ENCODE results near the gene CD79B.
"Not testable (repeated sequence)": the region's sequence is repeated elsewhere in the genome, so short reads cannot be mapped to it uniquely, and the experiment has no call there.

The CD79B gene

DNA sequence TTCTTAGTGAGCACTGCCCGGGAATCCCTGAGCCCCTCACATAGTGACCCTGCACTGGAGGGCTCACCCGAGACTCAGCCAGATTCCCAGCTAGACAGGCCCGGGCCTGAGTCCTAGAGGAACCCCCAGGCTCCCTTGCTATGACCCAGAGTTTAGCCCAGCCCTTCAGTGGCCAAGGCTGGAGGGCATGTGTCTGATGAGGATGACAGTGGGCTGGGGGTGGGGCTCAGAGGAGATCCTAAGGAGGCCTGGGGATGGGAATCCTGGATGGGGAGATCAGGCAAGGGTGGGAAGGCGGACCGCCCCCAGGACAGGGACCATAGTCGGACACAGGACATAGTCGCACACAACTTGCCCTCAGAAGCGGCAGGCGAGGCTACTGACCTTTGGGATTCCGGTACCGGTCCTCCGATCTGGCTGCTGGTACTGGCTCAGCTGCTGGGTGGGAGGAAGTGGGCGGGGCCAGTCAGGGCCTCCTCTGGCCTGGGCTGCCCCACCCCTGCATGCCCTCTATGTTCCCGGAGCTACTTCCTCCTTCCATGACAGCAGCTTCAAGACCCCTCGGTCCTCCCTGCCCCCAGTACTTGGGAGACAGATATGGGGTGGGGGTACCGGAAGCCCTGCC is 1.1 kb downstream of the CD79B start:
- DNase-seq = peak; percentile 64 to 65

DNA sequence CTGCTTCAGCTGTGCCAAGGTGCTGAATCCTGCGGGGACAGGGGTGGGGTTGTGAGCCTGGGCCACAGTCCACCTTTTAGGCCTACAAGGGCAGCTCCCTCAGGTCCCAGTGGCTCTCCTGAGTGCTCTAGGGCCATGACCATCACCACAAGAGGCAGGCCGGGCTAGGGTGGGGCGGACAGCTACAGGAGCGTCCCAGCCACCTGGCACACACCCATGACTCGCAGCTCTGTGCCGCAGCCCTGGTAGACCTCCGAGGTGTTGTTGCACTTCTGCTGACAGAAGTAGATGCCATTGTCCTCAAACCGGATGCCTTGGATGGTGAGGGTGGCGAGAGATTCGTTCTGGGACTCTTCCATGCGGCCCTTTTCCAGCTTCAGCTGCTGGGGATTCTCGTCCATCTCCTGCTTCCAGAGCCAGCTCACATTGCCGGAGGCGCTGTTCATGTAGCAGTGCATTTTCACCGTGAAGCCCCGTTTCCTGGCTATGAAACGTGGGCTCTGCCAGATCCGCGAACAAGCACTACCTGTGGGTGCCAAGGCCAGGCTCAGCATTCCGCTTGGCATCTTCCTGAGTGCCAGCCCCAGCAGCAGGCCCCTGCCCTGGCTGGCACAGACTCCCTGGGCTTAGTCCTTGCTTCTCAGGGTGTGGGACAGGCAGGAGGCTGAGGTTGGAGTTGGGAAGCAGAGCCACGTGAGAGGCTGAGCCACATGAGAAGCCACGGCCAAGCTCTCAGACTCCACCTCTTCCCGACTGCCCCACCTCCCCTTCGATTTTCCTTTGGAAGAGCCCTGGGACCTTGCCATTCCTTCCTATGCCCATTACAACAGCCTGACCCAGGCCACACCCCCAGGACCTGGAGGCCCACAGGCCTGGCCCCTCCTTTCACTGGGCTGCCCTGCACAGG is 2.0 kb downstream of the CD79B start:
- no peak for DNase-seq

DNA sequence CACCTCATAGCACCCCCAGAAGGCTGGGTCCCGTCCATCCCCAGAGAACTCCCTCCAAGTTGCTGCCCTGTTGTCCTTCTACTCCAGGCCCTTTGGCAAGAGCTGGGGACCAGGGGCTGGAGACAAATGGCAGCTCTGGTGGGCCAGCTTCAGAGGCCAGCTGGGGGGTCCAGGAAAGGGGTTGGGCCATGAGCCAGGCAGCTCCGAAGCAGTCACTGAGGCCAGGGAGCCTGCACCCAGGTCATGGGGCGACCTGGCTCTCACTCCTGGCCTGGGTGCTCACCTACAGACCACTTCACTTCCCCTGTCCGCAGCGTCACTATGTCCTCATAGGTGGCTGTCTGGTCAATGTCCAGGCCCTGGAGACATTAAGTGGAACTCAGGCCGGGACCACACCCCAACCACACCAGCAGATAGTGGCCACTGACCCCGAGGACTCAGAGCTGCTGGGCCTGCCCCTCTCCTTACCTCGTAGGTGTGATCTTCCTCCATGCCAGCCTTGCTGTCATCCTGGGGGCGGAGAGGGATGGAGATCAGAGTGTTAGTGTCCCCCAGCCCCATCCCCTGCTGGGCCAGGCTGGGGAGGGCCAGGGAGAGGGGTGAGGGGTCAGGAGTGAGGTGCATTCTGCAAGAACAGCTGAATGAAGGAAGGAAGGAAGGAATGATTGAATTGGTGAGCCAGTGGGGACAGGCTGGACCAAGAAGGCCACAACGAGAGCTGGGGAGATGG is 3.0 kb downstream of the CD79B start:
- no peak for DNase-seq

DNA sequence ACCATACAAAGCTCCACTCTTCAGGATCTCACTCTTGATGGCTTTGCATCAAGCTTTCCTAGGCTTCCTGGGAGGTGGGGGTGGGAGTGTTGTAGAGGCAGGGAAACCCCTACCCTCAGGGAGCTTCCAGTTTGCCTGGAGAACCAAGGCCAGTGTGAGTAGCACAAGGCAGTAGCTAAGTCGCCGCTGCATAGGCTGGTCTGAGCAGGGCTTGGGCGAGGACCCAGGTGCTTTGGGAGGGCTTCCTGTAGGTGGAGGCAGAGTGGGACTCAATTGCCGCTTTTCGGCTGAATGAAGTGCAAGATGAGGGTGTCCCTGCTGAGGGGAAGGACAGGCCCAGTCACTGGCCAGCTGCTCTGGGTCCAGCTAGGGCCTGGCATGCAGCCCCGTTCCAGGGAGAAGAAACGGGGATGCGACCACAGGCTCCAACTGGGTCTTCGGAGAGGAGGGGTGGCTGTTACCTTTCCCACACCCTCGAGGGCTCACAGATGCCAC is 3.9 kb downstream of the CD79B start:
- DNase-seq = no peak

DNA sequence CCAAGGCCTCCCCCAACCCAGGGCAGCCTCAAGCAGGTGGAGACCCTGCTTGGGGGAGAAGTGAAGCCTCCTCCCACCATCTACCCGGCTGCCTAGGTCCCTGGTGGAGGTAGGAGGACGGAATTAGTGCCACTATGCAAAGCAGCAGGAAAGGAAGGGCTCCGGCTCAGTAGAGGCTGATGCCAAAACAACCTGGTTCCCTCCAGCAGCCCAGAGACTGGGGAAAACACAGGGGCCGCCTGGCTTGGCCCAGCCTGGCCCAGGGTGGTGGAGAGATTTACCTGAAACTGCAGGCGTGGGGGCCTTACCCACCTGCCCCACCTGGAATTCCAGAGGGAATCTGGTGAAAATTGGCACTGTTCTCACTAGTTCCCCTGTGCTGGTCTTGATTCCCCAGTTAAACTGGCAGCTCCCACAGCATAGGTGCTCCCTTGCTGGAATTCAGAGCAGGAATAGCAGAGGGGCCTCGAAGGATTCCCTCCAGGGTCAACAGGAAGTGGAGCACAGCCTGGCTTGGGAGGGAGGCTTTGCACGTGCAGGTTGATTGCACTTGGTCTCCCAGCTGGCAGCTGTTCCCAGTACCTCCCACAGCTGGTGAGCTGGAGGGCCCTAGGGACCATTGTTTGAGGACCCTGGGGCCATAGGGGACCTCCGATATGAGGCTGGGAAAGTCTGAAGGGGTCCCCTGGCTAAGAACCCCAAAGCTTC is 4.5 kb downstream of the CD79B start:
- no peak for DNase-seq

DNA sequence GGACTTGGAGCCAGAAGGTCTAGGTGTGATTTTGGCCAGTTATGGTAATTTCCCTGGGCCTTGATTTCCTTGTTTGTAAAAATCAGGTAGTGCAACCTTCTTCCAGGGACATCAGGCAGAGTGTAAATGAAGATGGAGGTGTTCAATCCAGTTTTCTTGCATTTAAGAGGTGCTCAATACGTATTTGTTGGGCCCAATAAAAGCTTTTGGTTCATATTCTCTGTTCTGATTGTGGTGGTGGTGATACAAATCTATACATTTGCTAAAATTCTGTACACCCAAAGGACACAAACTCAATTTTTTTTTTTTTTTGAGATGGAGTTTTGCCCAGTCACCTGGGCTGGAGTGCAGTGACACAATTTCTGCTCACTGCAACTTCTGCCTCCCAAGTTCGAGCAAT is 6.0 kb downstream of the CD79B start:
- no peak for DNase-seq

DNA sequence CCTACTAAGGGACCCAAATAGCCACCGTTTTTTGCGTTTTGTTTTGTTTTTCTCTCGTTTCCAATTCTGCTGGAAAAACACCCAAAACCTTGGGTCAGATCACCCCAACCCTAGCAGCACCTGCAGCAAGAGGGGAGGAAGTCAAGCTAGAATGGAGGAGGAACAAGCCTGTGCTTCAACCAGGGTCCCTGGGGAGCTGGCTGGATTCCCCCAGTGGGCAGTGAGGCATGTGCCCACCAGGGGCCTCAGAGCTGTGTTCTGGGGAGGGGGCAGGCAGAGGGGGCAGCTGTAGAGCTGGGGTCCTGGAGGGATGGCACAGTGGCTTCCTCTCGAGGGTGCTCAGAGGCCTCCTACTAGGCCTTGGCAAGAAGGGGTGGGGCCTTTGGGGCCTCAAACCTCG is 6.5 kb downstream of the CD79B start:
- no peak for DNase-seq

DNA sequence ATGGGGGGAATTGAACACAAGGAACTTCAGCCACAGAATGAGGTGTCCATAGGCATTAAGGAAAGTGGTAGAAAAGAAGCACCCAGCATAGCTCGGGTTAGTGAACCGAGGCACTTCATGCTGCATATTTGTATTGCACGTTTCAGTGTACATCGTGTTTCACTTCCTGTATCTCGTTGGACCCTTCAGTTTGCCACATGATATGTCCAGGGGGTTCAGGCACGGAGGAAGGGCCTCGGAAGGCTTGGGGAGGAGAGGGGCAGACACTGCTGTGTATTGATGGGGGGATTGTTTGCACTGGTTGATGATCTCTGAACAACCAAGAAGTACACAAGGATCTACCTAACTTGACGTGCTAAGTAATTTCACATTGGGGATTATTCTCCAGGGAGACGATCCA is 9.7 kb downstream of the CD79B start:
- DNase-seq = not testable (repeated sequence)

DNA sequence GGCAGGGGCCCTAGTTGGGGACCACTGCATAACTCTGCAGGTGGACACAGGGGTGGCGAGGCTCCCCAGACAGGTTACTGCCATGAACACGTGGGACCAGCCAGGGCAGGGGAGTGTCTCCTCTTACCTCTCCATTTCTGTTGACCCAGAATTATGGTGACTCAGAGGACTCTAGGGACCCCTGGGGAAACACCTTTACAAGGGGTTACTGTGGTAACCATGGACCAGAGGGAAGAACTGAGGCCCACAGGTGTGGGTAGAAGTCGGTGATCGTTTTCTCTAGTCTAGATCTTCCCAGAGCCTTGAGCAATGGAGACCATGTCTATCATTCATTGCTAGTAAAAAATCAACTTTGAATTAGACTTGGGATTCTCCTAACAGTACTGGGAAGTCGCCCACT is 11.4 kb downstream of the CD79B start:
- DNase-seq = not testable (repeated sequence)

DNA sequence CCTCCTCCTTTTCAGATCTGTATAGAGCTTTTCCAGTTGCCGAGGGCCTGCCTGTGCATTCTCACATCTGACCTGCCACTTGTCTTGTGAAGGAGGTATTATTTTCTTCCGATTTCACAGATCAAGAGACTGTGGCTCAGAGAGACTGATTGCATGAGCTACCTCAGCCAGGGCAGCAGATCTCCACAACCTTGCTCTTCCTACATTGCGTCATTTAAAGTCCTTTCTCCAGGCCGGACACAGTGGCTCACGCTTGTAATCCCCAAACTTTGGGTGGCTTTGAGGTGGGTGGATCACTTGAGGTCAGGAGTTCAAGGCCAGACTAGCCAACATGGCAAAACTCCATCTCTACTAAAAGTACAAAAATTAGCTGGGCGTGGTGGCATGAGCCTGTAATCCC is 12.1 kb downstream of the CD79B start:
- not testable (repeated sequence) for DNase-seq

DNA sequence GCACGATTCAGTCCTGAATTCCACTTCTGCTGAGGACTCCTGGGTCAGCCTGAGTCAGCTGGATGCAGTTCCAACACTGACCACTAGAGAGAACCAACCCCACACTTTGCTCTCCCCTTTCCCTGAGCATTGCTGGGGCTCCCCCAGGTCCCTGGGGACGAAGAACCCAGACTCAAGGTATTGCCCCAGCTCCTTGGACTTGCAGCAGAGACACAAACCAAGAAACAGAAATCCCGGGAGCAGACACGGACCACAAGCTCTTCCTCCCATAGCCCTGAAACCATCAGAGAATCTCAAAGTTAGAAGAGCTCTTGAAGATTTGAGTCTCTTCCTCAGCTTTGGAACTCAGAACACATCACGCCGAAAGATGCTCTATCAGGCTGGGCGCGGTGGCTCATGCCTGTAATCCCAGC is 12.8 kb downstream of the CD79B start:
- DNase-seq = peak; percentile 60 to 75

DNA sequence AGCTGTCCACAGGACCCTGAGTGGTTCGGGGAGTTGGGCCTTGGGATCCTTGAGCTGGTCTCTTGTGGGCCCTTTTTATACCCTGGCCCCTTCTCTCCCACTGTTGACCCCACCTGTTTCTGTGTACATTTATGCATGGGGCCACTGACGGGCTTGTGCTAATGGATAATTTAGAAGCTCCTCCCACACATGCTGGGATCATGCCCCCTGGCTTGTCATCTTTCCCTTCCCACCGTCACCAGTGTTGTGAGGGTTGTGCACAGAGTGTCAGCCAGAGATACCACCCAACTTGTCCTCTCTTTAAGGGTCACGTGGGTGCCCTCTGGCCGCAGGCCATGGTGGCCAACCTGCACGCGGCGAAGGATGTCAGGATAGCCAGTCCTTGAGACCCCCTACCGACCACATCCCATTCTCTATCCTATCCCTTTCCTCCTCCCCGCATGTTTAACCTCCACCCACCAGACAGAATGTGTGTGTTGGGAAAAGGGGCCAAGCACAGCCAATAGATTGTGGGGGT is 13.3 kb downstream of the CD79B start, which contains the start of gene GH1:
TSS of gene GH1 (minus strand) at position 51 of the 517 bp plus-strand sequence. CDS start 63 bp downstream, outside the sequence.
- DNase-seq = not testable (repeated sequence)

DNA sequence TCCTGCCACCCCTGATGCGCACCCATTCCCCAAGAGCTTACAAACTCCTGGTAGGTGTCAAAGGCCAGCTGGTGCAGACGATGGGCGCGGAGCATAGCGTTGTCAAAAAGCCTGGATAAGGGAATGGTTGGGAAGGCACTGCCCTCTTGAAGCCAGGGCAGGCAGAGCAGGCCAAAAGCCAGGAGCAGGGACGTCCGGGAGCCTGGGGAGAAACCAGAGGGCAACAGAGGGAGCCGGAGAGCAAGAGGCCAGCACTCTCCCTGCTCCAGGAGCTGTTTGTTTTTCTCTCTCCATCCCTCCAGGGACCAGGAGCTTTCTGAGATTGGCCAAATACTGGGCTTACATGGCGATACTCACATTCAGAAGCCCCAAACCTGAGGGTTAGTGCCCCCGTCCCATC is 13.8 kb downstream of the CD79B start:
- no peak for DNase-seq

DNA sequence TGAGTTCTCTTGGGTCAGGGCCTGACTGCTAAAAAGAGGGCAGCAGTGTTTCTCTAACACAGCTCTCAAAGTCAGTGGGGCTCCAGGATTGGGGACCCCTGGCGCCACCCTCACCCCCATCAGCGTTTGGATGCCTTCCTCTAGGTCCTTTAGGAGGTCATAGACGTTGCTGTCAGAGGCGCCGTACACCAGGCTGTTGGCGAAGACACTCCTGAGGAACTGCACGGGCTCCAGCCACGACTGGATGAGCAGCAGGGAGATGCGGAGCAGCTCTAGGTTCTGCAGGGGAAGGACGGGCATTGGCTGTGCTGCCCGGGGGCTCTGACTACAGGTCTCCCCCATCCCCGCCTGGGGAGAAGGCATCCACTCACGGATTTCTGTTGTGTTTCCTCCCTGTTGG is 14.5 kb downstream of the CD79B start:
- no peak for DNase-seq

DNA sequence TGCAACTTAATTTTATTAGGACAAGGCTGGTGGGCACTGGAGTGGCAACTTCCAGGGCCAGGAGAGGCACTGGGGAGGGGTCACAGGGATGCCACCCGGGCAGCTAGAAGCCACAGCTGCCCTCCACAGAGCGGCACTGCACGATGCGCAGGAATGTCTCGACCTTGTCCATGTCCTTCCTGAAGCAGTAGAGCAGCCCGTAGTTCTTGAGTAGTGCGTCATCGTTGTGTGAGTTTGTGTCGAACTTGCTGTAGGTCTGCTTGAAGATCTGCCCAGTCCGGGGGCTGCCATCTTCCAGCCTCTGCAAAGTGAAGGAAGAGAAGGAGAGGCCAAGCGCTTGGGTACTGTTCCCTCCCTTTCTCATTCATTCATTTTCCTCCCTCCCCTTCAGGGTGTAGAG is 14.9 kb downstream of the CD79B start:
- not testable (repeated sequence) for DNase-seq

DNA sequence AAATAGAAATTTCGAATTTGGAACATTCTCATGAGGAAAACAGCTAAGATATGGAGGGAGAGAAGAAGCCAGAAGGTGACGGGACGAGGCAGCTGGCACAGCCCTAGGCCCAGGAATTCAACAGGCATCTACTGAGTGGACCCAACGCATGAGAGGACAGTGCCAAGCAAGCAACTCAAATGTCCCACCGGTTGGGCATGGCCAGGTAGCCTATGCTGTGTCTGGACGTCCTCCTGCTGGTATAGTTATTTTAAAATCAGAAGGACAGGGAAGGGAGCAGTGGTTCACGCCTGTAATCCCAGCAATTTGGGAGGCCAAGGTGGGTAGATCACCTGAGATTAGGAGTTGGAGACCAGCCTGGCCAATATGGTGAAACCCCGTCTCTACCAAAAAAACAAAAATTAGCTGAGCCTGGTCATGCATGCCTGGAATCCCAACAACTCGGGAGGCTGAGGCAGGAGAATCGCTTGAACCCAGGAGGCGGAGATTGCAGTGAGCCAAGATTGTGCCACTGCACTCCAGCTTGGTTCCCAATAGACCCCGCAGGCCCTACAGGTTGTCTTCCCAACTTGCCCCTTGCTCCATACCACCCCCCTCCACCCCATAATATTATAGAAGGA is 15.5 kb downstream of the CD79B start:
- DNase-seq = no peak

DNA sequence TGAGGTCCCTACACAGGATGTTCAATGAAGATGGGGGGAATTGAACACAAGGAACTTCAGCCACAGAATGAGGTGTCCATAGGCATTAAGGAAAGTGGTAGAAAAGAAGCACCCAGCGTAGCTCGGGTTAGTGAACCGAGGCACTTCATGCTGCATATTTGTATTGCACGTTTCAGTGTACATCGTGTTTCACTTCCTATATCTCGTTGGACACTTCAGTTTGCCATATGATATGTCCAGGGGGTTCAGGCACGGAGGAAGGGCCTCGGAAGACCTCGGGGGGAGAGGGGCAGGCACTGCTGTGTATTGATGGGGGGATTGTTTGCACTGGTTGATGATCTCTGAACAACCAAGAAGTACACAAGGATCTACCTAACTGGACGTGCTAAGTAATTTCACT is 16.4 kb downstream of the CD79B start:
- not testable (repeated sequence) for DNase-seq

DNA sequence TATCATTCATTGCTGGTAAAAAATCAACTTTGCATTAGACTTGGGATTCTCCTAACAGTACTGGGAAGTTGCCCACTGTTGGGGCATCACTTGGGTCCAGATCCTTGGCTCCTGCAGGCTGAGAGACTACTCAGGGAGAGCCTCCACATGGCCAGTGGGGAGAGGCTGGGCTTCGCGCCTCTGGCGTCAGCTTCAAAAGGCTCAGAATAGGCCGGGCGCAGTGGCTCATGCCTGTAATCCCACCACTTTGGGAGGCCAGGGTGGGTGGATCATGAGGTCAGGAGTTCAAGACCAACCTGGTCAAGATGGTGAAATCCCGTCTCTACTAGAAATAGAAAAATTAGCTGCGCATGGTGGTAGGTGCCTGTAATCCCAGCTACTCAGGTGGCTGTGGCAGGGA is 17.7 kb downstream of the CD79B start:
- no peak for DNase-seq

DNA sequence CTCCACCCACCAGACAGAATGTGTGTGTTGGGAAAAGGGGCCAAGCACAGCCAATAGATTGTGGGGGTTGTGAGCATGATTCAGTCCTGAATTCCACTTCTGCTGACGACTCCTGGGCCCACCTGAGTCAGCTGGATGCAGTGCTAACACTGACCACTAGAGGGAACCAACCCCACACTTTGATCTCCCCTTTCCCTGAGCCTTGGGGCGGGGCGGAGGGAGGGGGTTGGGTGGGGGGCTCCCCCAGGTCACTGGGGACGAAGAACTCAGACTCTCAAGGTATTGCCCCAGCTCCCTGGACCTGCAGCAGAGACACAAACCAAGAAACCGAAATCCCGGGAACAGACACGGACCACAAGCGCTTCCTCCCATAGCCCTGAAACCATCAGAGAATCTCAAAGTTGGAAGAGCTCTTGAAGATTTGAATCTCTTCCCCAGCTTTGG is 20.5 kb downstream of the CD79B start:
- peak; percentile 23 to 33 for DNase-seq

DNA sequence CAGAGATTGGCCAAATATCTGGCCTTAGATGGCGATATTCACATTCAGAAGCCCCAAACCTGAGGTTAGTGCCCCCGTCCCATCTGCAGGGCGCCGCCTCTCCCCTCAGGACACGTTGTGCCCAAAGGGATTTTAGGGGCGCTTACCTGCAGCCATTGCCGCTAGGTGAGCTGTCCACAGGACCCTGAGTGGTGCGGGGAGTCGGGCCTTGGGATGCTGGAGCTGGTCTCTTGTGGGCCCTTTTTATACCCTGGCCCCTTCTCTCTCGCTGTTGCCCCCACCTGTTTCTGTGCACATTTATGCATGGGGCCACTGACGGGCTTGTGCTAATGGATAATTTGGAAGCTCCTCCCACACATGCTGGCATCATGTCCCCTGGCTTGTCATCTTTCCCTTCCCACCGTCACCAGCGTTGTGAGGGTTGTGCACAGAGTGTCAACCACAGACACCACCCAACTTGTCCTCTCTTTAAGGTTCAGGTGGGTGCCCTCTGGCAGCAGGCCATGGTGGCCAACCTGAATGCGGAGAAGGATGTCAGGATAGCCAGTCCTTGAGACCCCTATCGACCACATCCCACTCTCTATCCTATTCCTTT is 21.0 kb downstream of the CD79B start, which contains the start of gene CSHL1:
TSS of gene CSHL1 (minus strand) at position 218 of the 595 bp plus-strand sequence. CDS start at position 156, 62 bp downstream.
- DNase-seq = no peak

DNA sequence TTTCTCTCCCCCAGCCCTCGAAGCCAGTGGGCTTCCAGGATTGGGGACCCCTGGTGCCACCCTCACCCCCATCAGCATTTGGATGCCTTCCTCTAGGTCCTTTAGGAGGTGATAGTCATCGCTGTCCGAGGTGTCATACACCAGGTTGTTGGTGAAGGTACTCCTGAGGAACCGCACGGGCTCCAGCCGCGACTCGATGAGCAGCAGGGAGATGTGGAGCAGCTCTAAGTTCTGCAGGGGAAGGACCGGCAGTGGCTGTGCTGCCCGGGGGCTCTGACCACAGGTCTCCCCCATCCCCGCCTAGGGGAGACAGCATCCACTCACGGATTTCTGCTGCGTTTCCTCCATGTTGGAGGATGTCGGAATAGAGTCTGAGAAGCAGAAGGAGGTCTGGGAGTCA is 22.0 kb downstream of the CD79B start:
- no peak for DNase-seq

Measured in inflammatory macrophage (primary cell).